ENCODE results near the gene RPUSD1.

GRCh38 chr16:825341-826061 is 37.3 kb upstream of the RPUSD1 start:
- TF ChIP-seq ZBTB38 (CRISPR knock-in tag; IDR thresholded peaks at IDR 0.05) (no peak), ZSCAN22 (CRISPR knock-in tag; IDR thresholded peaks at IDR 0.05) (no peak), ZNF124 (CRISPR knock-in tag; IDR thresholded peaks at IDR 0.05) (no peak), CTCF (CRISPR knock-in tag; IDR thresholded peaks at IDR 0.05) (no peak)
